Tongue (tissue), 2 donors: ENCODE measurements around the gene REG3A. TPM values are rescaled to one million over a fixed set of nuclear protein-coding genes. Genes with fewer than 3 reads are reported as not detected.

Experiments used
- DNase-seq: peaks from one replicate; pipeline ENCODE4 v3.0.0-alpha.2; 2015
- total RNA-seq: library from RNA; depleted of rRNA; stranded (reverse); fragments of >200 nt; gene quantifications from one replicate; pipeline ENCODE4 v1.2.3, GENCODE V29; 2014

Gene REG3A
- total RNA-seq, 1 donor from 2014 or later, result not detected

DNA sequence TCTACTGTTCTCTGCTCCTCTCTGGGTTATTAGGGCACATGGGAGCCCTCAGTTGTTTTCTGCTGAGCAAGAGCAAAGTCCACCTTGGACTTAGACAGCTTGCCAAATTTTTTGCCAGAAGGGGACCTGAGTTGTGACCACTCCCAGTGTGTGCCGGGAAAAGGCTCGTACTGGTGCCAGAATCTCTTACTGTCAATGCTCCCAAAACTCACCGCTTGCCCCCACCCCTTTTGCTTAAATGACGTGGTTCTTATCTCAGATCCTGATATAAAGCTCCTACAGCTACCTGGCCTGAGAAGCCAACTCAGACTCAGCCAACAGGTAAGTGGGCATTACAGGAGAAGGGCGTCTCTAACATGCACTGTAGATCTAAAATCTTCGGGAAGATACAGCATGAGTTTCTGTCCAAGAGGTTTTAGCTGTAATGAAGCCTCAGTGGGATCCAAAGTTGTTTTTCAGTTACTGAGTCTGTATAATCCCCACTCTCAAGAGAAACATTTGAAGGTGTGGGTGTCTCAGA, 39.3 kb downstream of the REG3A start, which contains the start of gene REG1A:
Gene REG1A (plus strand): TSS at position 295 of the 520 bp plus-strand sequence. CDS start 374 bp downstream, outside the sequence.
- no peak for DNase-seq

DNA sequence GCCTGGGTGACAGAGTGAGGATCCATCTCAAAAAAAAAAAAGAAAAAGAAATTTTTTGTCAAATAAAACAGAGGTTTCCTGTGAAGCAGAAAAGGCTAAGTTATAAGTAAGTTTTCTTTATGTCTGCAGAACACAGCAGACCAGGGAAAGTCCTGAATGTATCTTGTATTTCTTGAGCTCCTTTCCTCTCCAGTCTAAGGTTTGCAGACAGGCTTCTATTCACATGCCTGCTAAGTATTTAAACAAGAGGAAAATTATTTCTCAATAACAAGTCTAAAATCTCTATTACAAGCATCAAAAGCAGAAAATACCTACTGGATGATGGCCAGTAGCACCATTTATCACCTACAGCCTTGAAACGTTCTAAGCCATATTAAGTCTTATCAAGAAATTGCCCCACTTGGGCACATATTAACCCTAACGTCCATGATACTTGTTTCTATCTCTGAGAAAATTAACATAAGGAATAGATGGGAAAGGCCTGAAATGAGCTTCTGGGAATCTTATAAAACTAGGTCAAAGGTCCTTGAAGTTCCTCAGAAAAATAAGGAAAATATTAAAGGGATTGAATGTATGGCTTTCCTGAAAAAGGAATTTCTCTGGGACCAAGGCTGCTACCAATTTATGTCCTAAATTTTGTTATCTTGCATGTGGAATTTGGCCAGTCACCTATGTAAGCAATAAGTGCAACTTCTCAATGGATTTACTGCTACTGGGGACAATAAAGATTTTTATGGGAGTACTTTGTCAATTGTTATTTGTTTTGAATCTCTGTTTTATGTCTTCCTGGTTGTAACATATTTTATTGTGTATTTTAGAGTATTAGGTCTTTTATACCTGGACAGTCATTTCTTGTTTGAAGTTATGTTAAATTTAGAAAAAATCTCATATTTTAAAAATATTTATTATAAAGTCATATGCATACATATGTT, 42.3 kb downstream of the REG3A start:
- DNase-seq, result no peak

DNA sequence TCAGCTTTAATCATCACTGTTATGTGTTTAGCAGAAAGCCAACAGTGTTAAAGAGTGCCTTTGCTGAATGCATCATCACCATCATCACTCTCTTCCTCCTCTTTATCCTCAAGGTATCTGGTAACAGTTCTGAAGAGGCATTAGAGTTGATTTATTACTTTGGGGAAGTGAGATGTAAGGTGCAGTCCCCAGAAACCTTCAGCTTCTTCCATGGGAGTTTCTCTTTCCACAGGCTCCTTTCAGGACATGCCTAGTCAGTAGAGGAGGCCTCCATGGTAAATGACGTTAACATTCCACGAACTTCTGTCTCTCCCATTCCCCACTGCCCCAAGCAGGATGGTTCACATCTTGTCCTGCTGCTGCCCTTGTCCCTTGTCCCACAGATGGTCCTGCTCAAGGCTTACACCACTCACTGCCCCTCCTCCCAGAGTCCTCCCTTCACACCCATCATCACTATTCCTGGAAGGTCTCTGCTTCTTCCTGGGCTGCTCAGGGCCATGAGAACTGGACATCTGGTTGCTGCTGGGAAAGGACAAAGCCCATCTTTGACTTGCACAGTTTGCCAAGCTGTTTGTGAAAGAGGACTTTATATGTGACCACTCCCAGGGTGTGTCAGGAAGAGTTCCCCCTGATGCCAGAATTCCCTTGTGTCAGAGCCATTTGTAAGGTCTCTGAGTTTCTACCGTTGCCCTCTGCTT, 44.6 kb downstream of the REG3A start:
- no peak for DNase-seq

DNA sequence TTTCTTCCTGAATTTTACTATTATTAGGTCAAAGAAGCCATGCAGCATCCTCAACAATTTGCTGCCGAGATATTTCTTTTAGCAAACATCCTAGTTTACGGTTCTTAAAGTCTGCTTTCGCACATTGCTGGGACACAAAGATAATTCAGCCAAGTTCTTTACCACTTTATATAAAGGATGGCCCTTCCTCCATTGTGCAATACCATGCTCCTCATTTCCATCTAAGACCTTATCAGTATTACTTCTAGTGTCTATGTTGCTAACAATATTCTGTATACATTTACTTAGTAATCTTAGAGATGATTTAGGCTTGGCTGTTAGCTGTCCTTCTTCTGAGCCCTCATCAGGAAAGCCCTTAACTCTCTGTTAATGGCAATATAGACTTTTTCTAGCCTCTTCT, 47.3 kb downstream of the REG3A start:
- no peak for DNase-seq

Other genes starting within 250 kb of the REG3A start
- not detected for gene REG3G, start 134.1 kb downstream of the REG3A start, total RNA-seq
- not detected for gene REG1B, start 71.8 kb downstream of the REG3A start, total RNA-seq
- not detected for gene REG1A, start 39.3 kb downstream of the REG3A start, total RNA-seq